Measurements from ENCODE around the gene UBE2E1. TPM values are rescaled to one million over a fixed set of nuclear protein-coding genes. Genes with fewer than 3 reads are reported as not detected.

The UBE2E1 gene
- total and polyA plus RNA-seq, 2 experiments from 2014 or later: 39.9 to 120 TPM

GRCh38 chr3:23867838-23868237, 62.1 kb downstream of the UBE2E1 start (continued):
- TF ChIP-seq ZNF462 (CRISPR knock-in tag; IDR thresholded peaks at IDR 0.05) (no peak), NANOG (IDR thresholded peaks at IDR 0.05; ENCODE audit: borderline replicate concordance) (no peak), STAT1 (IDR thresholded peaks at IDR 0.05; ENCODE audit: unreplicated experiment) (no peak)

- ATAC-seq: no peak
- peaks cover 37% of the 10 kb centered on the region for H3K4me1 Mint-ChIP-seq
- H3K4me3 Mint-ChIP-seq: no peak overlapping the region
- DNase-seq (ENCODE audit: low spot score): no peak
- TF ChIP-seq ZNF331 (CRISPR knock-in tag; IDR thresholded peaks at IDR 0.05; ENCODE audit: low read depth) (peak; percentile 18; the same call in 1 of the 2 replicates), CREB1 (CRISPR knock-in tag; IDR thresholded peaks at IDR 0.05; ENCODE audit: low read depth) (no peak), NANOG (IDR thresholded peaks at IDR 0.05; ENCODE audit: borderline replicate concordance) (no peak), REST (IDR thresholded peaks at IDR 0.05; ENCODE audit: unreplicated experiment) (no peak), EZH2phosphoT487 (IDR thresholded peaks at IDR 0.05; ENCODE audit: unreplicated experiment) (no peak), CTCF (conservative IDR thresholded peaks at IDR 0.05; ENCODE audit: low read depth in 2 of 2) (no peak), POLR2AphosphoS5 (IDR thresholded peaks at IDR 0.05; ENCODE audit: low read depth) (no peak), STAT1 (IDR thresholded peaks at IDR 0.05; ENCODE audit: unreplicated experiment) (no peak)
- Histone ChIP-seq H3K36me3 (ENCODE audit: insufficient read depth) (no peaks in the 10 kb centered on the region), H4K20me1 (replicated peaks; ENCODE audit: insufficient read depth) (peaks cover 26% of the 10 kb centered on the region), H2AFZ (no peak overlapping the region), H3K9me2 (ENCODE audit: insufficient read depth) (no peaks in the 10 kb centered on the region), H3K4me1 (ENCODE audit: insufficient read depth) (peaks cover 15% of the 10 kb centered on the region), H3F3A (replicated peaks; ENCODE audit: low read depth) (peaks cover 8% of the 10 kb centered on the region; the same call in 1 of the 2 replicates), H3K27me3 (ENCODE audit: insufficient read depth) (no peaks in the 10 kb centered on the region), H3K79me2 (replicated peaks; ENCODE audit: insufficient read depth) (peaks cover 81% of the 10 kb centered on the region), H3K4me3 (no peak overlapping the region), H3K4me2 (no peak overlapping the region), H3K27ac (ENCODE audit: low read depth) (no peak overlapping the region)
- peaks cover 13% of the 10 kb centered on the region; the same call in 2 of the 3 replicates for H3K36me3 Mint-ChIP-seq (ENCODE audit: low read depth)
- no peak overlapping the region for H3K27ac Mint-ChIP-seq
- peaks cover 5% of the 10 kb centered on the region for H3K27me3 Mint-ChIP-seq (ENCODE audit: insufficient read depth, low read depth, poor library complexity)
- H3K9me3 Mint-ChIP-seq: no peaks in the 10 kb centered on the region
Observed at GRCh38 chr3:23869977-23870662, 64.4 kb downstream of the UBE2E1 start.

Measured in GM23338 (cell line).